Measurements from ENCODE around the gene RABGAP1L. TPM values are rescaled to one million over a fixed set of nuclear protein-coding genes. Genes with fewer than 3 reads are reported as not detected.

The RABGAP1L gene
- total RNA-seq, 1 experiment from 2014 or later: 76.9 TPM

DNA sequence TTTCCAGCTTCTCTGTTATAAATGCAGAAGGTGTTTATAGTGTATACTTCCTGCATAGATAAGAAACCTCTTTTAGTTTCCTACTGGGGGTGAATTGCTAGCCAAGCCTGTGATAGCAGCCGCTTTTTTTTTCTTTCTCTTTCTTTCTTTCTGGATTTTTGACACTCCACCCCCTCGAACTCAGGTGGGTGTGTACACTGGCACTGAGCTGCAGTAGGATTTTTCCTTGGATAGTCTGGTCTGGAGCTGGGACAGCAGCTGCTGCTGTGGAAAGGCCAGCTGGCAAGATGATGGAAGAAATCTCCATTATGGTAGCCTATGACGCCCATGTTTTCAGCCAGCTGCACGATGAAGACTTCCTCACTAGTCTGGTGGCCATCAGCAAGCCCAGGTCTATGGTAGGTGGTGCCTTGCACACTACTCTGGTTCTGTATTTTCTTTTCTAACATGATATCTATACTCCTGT is 717.9 kb downstream of the RABGAP1L start:
- TF ChIP-seq SMAD3 (CRISPR knock-in tag; IDR thresholded peaks at IDR 0.05; ENCODE audit: borderline replicate concordance): no peak
- TF ChIP-seq, protein P1, sequence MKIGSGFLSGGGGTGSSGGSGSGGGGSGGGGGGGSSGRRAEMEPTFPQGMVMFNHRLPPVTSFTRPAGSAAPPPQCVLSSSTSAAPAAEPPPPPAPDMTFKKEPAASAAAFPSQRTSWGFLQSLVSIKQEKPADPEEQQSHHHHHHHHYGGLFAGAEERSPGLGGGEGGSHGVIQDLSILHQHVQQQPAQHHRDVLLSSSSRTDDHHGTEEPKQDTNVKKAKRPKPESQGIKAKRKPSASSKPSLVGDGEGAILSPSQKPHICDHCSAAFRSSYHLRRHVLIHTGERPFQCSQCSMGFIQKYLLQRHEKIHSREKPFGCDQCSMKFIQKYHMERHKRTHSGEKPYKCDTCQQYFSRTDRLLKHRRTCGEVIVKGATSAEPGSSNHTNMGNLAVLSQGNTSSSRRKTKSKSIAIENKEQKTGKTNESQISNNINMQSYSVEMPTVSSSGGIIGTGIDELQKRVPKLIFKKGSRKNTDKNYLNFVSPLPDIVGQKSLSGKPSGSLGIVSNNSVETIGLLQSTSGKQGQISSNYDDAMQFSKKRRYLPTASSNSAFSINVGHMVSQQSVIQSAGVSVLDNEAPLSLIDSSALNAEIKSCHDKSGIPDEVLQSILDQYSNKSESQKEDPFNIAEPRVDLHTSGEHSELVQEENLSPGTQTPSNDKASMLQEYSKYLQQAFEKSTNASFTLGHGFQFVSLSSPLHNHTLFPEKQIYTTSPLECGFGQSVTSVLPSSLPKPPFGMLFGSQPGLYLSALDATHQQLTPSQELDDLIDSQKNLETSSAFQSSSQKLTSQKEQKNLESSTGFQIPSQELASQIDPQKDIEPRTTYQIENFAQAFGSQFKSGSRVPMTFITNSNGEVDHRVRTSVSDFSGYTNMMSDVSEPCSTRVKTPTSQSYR (CRISPR knock-in tag; IDR thresholded peaks at IDR 0.05): no peak
- TF ChIP-seq NR3C1 (CRISPR knock-in tag; conservative IDR thresholded peaks at IDR 0.05; ENCODE audit: low read depth): no peak
- TF ChIP-seq, protein P2, sequence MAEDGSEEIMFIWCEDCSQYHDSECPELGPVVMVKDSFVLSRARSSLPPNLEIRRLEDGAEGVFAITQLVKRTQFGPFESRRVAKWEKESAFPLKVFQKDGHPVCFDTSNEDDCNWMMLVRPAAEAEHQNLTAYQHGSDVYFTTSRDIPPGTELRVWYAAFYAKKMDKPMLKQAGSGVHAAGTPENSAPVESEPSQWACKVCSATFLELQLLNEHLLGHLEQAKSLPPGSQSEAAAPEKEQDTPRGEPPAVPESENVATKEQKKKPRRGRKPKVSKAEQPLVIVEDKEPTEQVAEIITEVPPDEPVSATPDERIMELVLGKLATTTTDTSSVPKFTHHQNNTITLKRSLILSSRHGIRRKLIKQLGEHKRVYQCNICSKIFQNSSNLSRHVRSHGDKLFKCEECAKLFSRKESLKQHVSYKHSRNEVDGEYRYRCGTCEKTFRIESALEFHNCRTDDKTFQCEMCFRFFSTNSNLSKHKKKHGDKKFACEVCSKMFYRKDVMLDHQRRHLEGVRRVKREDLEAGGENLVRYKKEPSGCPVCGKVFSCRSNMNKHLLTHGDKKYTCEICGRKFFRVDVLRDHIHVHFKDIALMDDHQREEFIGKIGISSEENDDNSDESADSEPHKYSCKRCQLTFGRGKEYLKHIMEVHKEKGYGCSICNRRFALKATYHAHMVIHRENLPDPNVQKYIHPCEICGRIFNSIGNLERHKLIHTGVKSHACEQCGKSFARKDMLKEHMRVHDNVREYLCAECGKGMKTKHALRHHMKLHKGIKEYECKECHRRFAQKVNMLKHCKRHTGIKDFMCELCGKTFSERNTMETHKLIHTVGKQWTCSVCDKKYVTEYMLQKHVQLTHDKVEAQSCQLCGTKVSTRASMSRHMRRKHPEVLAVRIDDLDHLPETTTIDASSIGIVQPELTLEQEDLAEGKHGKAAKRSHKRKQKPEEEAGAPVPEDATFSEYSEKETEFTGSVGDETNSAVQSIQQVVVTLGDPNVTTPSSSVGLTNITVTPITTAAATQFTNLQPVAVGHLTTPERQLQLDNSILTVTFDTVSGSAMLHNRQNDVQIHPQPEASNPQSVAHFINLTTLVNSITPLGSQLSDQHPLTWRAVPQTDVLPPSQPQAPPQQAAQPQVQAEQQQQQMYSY (CRISPR knock-in tag; IDR thresholded peaks at IDR 0.05): no peak
- no peak for TF ChIP-seq NFE2L1 (CRISPR knock-in tag; IDR thresholded peaks at IDR 0.05)
- no peak for TF ChIP-seq ELF4 (CRISPR knock-in tag; IDR thresholded peaks at IDR 0.05; ENCODE audit: low read depth)
- TF ChIP-seq JAZF1 (CRISPR knock-in tag; IDR thresholded peaks at IDR 0.05): no peak
- no peak for TF ChIP-seq ZNF396 (CRISPR knock-in tag; IDR thresholded peaks at IDR 0.05; ENCODE audit: borderline replicate concordance)
- no peak for TF ChIP-seq ZNF263 (CRISPR knock-in tag; IDR thresholded peaks at IDR 0.05; ENCODE audit: low read depth)
- peaks cover 36% of the 10 kb centered on the region for H3K36me3 Mint-ChIP-seq
- H3K27me3 Mint-ChIP-seq (ENCODE audit: low read depth): no peaks in the 10 kb centered on the region
- ChIA-PET POLR2A (interaction anchor here (1.4 kb wide), 1 partner anchor 122 kb away, joined by 4 read pairs; no protein-coding TSS in a partner anchor), CTCF (no interaction called here)
- H3K4me1 Mint-ChIP-seq: peaks cover 50% of the 10 kb centered on the region
- H3K9me3 Mint-ChIP-seq: no peaks in the 10 kb centered on the region
- peak overlapping the region; percentile 99 for H3K27ac Mint-ChIP-seq
- no peak for ATAC-seq
- H3K4me3 Mint-ChIP-seq: peak overlapping the region; percentile 93
- no peak for DNase-seq (ENCODE audit: low spot score)

DNA sequence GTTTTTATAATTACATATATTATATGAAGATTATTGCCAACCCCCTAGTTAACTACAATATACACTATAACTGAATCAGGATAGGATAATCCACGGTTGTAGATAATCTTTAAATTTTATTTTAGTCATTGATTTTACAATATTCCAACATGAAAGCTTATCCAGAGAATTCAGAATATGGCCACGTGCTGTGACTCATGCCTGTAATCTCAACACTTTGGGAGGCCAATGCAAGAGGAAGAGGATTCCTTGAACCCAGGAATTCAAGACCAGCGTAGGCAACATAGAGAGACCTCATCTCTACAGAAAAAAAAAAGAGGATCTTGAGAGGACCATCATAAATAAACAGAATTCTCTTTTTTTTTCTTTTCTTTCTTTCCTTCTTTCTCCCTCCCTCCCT is 720.9 kb downstream of the RABGAP1L start:
- POLR2A ChIA-PET: no interaction called here
- H3K27me3 Mint-ChIP-seq (ENCODE audit: low read depth): no peaks in the 10 kb centered on the region
- DNase-seq (ENCODE audit: low spot score) (no peak), ATAC-seq (no peak)
- H3K27ac Mint-ChIP-seq: no peak overlapping the region
- H3K4me1 Mint-ChIP-seq: peaks cover 42% of the 10 kb centered on the region
- CTCF ChIA-PET: interaction anchor here (0.7 kb wide), 1 partner anchor 106 kb away, joined by 3 read pairs; no protein-coding TSS in a partner anchor
- H3K36me3 Mint-ChIP-seq: peaks cover 62% of the 10 kb centered on the region
- no peaks in the 10 kb centered on the region for H3K9me3 Mint-ChIP-seq
- TF ChIP-seq, protein P3, sequence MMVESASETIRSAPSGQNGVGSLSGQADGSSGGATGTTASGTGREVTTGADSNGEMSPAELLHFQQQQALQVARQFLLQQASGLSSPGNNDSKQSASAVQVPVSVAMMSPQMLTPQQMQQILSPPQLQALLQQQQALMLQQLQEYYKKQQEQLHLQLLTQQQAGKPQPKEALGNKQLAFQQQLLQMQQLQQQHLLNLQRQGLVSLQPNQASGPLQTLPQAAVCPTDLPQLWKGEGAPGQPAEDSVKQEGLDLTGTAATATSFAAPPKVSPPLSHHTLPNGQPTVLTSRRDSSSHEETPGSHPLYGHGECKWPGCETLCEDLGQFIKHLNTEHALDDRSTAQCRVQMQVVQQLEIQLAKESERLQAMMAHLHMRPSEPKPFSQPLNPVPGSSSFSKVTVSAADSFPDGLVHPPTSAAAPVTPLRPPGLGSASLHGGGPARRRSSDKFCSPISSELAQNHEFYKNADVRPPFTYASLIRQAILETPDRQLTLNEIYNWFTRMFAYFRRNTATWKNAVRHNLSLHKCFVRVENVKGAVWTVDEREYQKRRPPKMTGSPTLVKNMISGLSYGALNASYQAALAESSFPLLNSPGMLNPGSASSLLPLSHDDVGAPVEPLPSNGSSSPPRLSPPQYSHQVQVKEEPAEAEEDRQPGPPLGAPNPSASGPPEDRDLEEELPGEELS (CRISPR knock-in tag; IDR thresholded peaks at IDR 0.05): no peak
- TF ChIP-seq, protein P4, sequence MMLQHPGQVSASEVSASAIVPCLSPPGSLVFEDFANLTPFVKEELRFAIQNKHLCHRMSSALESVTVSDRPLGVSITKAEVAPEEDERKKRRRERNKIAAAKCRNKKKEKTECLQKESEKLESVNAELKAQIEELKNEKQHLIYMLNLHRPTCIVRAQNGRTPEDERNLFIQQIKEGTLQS (CRISPR knock-in tag; conservative IDR thresholded peaks at IDR 0.05): no peak
- no peak for TF ChIP-seq ZNF317 (CRISPR knock-in tag; IDR thresholded peaks at IDR 0.05; ENCODE audit: borderline replicate concordance, low read depth)
- TF ChIP-seq, protein P5, sequence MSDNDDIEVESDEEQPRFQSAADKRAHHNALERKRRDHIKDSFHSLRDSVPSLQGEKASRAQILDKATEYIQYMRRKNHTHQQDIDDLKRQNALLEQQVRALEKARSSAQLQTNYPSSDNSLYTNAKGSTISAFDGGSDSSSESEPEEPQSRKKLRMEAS (CRISPR knock-in tag; IDR thresholded peaks at IDR 0.05): no peak
- no peak overlapping the region for H3K4me3 Mint-ChIP-seq
